ENCODE measurements around the gene TPGS1.
"Not testable (repeated sequence)": the region's sequence is repeated elsewhere in the genome, so short reads cannot be mapped to it uniquely, and the experiment has no call there.

TPGS1 gene

DNA sequence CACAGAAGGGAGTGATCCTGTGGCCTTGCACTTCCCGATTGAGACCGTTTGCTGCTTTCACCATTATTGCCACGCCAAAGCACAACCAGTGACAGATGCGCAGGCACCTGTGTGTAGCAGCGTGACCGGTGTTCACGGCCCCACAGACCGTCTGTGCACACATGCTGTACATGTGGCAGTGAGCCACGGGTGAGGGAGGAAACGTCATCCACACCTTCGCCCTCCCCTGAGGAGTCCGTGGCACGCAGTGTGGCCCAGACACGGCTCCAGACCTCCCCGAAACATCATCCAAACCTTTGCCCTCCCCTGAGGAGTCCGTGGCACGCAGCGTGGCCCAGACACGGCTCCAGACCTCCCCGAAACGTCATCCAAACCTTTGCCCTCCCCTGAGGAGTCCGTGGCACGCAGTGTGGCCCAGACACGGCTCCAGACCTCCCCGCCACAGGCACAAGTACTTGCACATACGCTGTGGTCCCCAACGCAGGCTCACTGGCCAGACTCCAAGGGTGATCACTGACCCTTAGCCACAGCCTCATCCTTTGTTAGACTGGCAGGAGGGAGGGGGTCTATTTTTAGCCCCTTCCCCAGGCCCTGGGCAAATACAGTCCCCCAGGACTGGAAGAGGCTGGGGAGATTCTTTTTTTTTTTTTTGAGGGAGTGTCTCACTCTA lies 38.6 kb upstream of the TPGS1 start:
- no peaks in the 10 kb centered on the region for H3K4me1 ChIP-seq
- H3K36me3 ChIP-seq (replicated peaks): no peaks in the 10 kb centered on the region
- no peak overlapping the region for H3K4me3 ChIP-seq
- DNase-seq (ENCODE audit: low spot score in 2 of 2): no peak
- H3K27me3 ChIP-seq (ENCODE audit: low read depth): no peaks in the 10 kb centered on the region
- in situ Hi-C loops (cut with MboI; ENCODE audit: low sequenced_read_pairs): no loop called here
- no peaks in the 10 kb centered on the region for H3K9me3 ChIP-seq

DNA sequence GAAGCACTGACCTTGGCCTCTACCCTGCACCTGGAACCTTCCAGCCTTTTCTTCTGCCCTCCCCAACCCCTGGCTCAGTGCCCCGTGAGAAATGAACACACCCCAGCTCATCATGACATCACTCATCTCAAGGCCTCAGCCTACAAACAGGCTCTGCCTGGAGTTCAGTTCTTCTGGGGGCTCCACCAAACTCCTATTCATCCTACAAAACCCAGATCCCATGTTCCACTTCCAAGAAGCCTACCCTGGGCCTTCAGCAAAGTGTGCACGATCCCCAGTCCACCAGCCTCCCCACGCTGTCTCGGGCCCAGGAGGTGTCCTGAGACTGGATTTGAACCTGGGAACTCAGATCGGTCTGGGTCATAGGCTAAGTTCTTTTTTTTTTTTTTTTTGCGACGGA lies 37.5 kb upstream of the TPGS1 start:
- H3K4me1 ChIP-seq: no peaks in the 10 kb centered on the region
- no peaks in the 10 kb centered on the region for H3K36me3 ChIP-seq (replicated peaks)
- in situ Hi-C loops (cut with MboI; ENCODE audit: low sequenced_read_pairs): no loop called here
- H3K27me3 ChIP-seq (ENCODE audit: low read depth): no peaks in the 10 kb centered on the region
- no peak overlapping the region for H3K4me3 ChIP-seq
- DNase-seq (ENCODE audit: low spot score in 2 of 2): no peak
- H3K9me3 ChIP-seq: no peaks in the 10 kb centered on the region

- H3K9me3 ChIP-seq: no peaks in the 10 kb centered on the region
- no peaks in the 10 kb centered on the region for H3K4me1 ChIP-seq
- H3K36me3 ChIP-seq (replicated peaks): no peaks in the 10 kb centered on the region
- no peak overlapping the region for H3K4me3 ChIP-seq
- no peak for DNase-seq (ENCODE audit: low spot score in 2 of 2)
- H3K27me3 ChIP-seq (ENCODE audit: low read depth): no peaks in the 10 kb centered on the region
- in situ Hi-C loops (cut with MboI; ENCODE audit: low sequenced_read_pairs): no loop called here
Observed at GRCh38 chr19:470701-471100, 36.6 kb upstream of the TPGS1 start.

- Histone ChIP-seq H3K9me3 (no peaks in the 10 kb centered on the region), H3K27me3 (ENCODE audit: low read depth) (no peaks in the 10 kb centered on the region), H3K4me3 (no peak overlapping the region), H3K36me3 (replicated peaks) (no peaks in the 10 kb centered on the region), H3K4me1 (no peaks in the 10 kb centered on the region)
- in situ Hi-C loops (cut with MboI; ENCODE audit: low sequenced_read_pairs): no loop called here
- DNase-seq (ENCODE audit: low spot score in 2 of 2): no peak
Observed at GRCh38 chr19:472005-472858, 35.1 kb upstream of the TPGS1 start.

DNA sequence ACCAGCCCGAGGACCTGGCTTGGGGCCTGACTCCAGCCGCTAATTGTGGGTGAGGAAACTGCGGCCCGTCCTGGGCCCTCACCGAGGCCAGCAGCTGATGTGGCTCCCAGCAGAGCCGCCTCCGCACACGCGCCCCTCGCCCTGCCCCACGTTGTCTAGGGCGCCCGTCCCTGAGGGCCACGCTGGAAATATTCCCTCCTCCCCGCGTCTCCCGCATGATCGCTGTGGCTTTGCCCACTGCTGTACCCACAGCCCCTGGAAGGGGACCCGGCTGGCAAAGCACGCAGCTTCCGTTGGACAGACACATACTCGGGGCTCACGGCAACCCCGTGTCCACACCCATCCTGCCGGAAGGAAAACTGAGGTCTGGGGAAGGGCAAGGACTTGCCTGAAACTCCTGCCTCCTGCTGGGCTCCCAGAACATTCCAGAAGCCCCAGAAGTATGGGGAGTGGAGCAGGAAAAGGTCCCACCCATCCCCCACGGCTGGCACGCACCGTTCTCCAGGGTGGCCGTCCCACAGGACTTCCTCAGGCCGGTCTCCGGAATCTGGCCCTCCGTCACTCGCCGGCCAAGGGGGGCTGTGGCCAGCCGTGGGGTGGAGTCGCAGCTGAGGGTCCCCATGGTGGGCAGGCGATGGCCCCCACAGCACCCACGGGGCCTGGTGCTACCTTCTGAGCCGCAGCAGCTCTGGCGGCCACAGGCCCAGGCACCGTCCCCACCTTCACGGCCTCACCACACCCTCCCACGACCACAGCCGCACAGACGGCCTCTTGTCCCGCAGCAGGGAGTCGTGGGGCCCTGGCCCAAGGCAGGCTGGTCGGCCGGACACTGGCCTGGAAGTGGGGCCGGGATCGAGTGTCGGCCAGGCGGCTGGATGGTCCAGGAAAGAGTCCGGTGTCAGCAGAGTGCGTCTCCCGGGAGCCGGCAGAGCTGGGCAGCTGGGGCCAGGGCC lies 32.9 kb upstream of the TPGS1 start:
- Histone ChIP-seq H3K4me3 (no peak overlapping the region), H3K27me3 (ENCODE audit: low read depth) (no peaks in the 10 kb centered on the region), H3K4me1 (no peaks in the 10 kb centered on the region), H3K36me3 (replicated peaks) (no peaks in the 10 kb centered on the region), H3K9me3 (no peaks in the 10 kb centered on the region)
- in situ Hi-C loops (cut with MboI; ENCODE audit: low sequenced_read_pairs): no loop called here
- no peak for DNase-seq (ENCODE audit: low spot score in 2 of 2)

DNA sequence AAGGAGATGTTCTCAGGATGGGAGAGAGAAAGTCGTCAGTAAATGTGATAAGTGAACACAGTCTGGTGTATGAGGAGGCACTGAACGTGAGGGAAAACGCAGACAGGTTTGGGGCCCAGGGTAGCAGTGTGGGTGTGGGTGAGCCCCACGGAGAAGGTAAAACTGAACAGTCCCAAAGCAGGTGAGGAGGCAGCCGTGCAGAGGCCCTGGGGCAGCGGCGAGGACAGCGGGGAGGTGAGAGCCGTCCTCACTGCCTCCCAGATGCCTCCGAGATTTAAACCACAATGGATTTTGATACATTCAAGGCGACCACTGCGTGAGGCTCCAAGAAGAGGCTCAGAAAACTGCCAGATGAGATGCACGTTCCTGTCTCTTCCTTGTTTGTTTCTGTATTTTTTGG lies 31.9 kb upstream of the TPGS1 start:
- Histone ChIP-seq H3K9me3 (no peaks in the 10 kb centered on the region), H3K27me3 (ENCODE audit: low read depth) (no peaks in the 10 kb centered on the region), H3K4me1 (peaks cover 4% of the 10 kb centered on the region; the same call in 1 of the 2 replicates), H3K4me3 (no peak overlapping the region), H3K36me3 (replicated peaks) (no peaks in the 10 kb centered on the region)
- DNase-seq (ENCODE audit: low spot score in 2 of 2): no peak
- in situ Hi-C loops (cut with MboI; ENCODE audit: low sequenced_read_pairs): no loop called here

- no peaks in the 10 kb centered on the region for H3K36me3 ChIP-seq (replicated peaks)
- in situ Hi-C loops (cut with MboI; ENCODE audit: low sequenced_read_pairs): no loop called here
- H3K4me3 ChIP-seq: no peak overlapping the region
- peaks cover 4% of the 10 kb centered on the region; the same call in 1 of the 2 replicates for H3K4me1 ChIP-seq
- no peak for DNase-seq (ENCODE audit: low spot score in 2 of 2)
- H3K27me3 ChIP-seq (ENCODE audit: low read depth): no peaks in the 10 kb centered on the region
- no peaks in the 10 kb centered on the region for H3K9me3 ChIP-seq
Observed at GRCh38 chr19:478236-478903, 28.9 kb upstream of the TPGS1 start.

DNA sequence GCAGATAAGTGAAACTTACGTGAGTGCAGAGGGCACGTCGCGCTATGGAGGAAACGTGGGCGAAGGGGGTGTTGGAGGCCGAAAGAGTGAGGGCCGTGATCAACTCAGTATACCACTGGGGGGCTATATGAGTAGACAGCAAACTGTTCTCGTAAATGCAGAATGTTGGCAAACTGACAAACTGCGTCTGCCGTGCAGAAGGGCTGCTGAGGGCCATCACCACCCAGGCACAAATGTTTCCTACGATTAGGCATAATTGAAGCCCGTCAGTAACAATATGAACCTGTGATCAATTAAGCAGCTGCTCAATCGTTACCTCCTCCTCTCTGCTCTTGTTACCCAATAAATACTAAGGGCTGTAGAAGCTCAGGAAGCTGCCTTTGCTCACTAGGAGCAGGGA lies 28.3 kb upstream of the TPGS1 start:
- Histone ChIP-seq H3K4me1 (peaks cover 4% of the 10 kb centered on the region; the same call in 1 of the 2 replicates), H3K36me3 (replicated peaks) (no peaks in the 10 kb centered on the region), H3K9me3 (no peaks in the 10 kb centered on the region), H3K27me3 (ENCODE audit: low read depth) (no peaks in the 10 kb centered on the region), H3K4me3 (no peak overlapping the region)
- in situ Hi-C loops (cut with MboI; ENCODE audit: low sequenced_read_pairs): no loop called here
- DNase-seq (ENCODE audit: low spot score in 2 of 2): no peak

- in situ Hi-C loops (cut with MboI; ENCODE audit: low sequenced_read_pairs): no loop called here
Observed at GRCh38 chr19:480016-480855, 27.1 kb upstream of the TPGS1 start.

GRCh38 chr19:481100-481499 lies 26.2 kb upstream of the TPGS1 start:
- DNase-seq (ENCODE audit: low spot score in 2 of 2); H3K27me3 ChIP-seq (ENCODE audit: low read depth); H3K4me1 ChIP-seq; H3K4me3 ChIP-seq; H3K9me3 ChIP-seq; in situ Hi-C loops (cut with MboI; ENCODE audit: low sequenced_read_pairs); H3K36me3 ChIP-seq (replicated peaks): not testable (repeated sequence)

More at GRCh38 chr19:480016-480855, 27.1 kb upstream of the TPGS1 start:
- H3K36me3 ChIP-seq (replicated peaks): no peaks in the 10 kb centered on the region
- peak overlapping the region; percentile 10; the same call in 1 of the 2 replicates for H3K4me3 ChIP-seq
- H3K9me3 ChIP-seq: no peaks in the 10 kb centered on the region
- peaks cover 4% of the 10 kb centered on the region; the same call in 1 of the 2 replicates for H3K4me1 ChIP-seq
- no peaks in the 10 kb centered on the region for H3K27me3 ChIP-seq (ENCODE audit: low read depth)
- peak; percentile 64 to 93 for DNase-seq (ENCODE audit: low spot score in 2 of 2)

DNA sequence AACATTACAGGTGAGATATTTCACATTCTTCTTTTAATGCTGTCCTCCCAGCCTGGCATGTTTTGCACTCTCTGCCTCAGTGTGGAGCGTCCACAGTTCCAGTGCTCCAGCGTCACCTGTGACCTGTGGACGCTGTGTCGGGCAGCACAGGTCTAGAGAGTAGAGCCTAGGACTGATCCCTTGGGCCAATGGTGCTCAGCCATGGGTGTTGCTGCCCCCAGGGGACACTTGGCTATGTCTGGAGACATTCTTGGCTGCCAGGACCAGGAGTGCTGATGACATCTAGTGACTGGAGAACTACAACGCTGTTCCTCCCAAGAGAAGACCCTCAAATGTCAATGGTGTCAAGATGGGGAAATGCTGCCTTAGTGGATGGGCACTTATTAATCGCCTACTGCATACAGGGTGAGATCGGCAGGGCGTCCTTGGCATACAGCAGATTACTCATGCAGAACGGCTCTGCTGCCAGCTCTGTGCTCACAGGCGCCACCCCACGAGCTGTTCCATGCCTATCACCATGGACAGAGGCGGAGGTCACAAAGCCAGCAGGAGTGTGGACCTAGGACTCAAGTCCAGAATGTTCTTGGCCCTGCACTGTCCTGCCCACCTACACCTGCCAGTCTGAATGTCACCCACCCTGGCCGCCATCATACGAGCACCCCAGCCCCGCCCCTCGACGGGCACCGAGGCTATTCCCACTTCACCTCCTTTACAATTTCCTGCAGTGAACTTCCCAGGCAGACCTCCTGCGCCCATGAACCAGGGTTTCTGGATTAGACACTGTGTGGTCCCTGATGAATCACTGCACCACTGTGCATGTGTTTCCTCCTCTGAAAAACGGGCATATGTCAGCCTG lies 24.9 kb upstream of the TPGS1 start:
- Histone ChIP-seq H3K4me1 (peaks cover 4% of the 10 kb centered on the region; the same call in 1 of the 2 replicates), H3K36me3 (replicated peaks) (no peaks in the 10 kb centered on the region), H3K4me3 (no peak overlapping the region), H3K27me3 (ENCODE audit: low read depth) (peaks cover 4% of the 10 kb centered on the region; the same call in 1 of the 2 replicates), H3K9me3 (no peaks in the 10 kb centered on the region)
- no peak for DNase-seq (ENCODE audit: low spot score in 2 of 2)
- in situ Hi-C loops (cut with MboI; ENCODE audit: low sequenced_read_pairs): no loop called here

All from HAP-1 (cell line).